Measurements from ENCODE around the gene GSTM3. TPM values are rescaled to one million over a fixed set of nuclear protein-coding genes. Genes with fewer than 3 reads are reported as not detected.
"Not testable (repeated sequence)": the region's sequence is repeated elsewhere in the genome, so short reads cannot be mapped to it uniquely, and the experiment has no call there.

GSTM3 gene
- total RNA-seq, 1 experiment from 2014 or later, result 67.9 TPM

GRCh38 chr1:109691759-109692158, 49.1 kb downstream of the GSTM3 start:
- Mint-ChIP-seq H3K36me3 (ENCODE audit: insufficient read depth, unreplicated experiment) (peaks cover 5% of the 10 kb centered on the region), H3K27me3 (ENCODE audit: unreplicated experiment) (no peaks in the 10 kb centered on the region), H3K9me3 (ENCODE audit: low read depth, unreplicated experiment) (no peaks in the 10 kb centered on the region), H3K4me3 (ENCODE audit: low read depth, unreplicated experiment) (no peak overlapping the region), H3K27ac (ENCODE audit: unreplicated experiment) (no peak overlapping the region), H3K4me1 (ENCODE audit: low read depth, unreplicated experiment) (no peaks in the 10 kb centered on the region)
- BruUV-seq (replicated peaks), result no TSS peak
- intact Hi-C loops (cut with micrococcal nuclease; ENCODE audit: unreplicated experiment), result no loop called here
- TF ChIP-seq CTCF (IDR thresholded peaks at IDR 0.05; ENCODE audit: unreplicated experiment), result no peak
- CTCF ChIA-PET, result no interaction called here
- no peak for DNase-seq

- peaks cover 5% of the 10 kb centered on the region for H3K36me3 Mint-ChIP-seq (ENCODE audit: insufficient read depth, unreplicated experiment)
- TF ChIP-seq CTCF (IDR thresholded peaks at IDR 0.05; ENCODE audit: unreplicated experiment), result no peak
- no peak overlapping the region for H3K4me3 Mint-ChIP-seq (ENCODE audit: low read depth, unreplicated experiment)
- DNase-seq, result no peak
- intact Hi-C loops (cut with micrococcal nuclease; ENCODE audit: unreplicated experiment), result no loop called here
- no TSS peak for BruUV-seq (replicated peaks)
- no peaks in the 10 kb centered on the region for H3K27me3 Mint-ChIP-seq (ENCODE audit: unreplicated experiment)
- no peaks in the 10 kb centered on the region for H3K9me3 Mint-ChIP-seq (ENCODE audit: low read depth, unreplicated experiment)
- CTCF ChIA-PET, result no interaction called here
- H3K27ac Mint-ChIP-seq (ENCODE audit: unreplicated experiment), result no peak overlapping the region
- H3K4me1 Mint-ChIP-seq (ENCODE audit: low read depth, unreplicated experiment), result peaks cover 5% of the 10 kb centered on the region
Measured at GRCh38 chr1:109689844-109690405, 50.9 kb downstream of the GSTM3 start.

- peaks cover 5% of the 10 kb centered on the region for H3K36me3 Mint-ChIP-seq (ENCODE audit: insufficient read depth, unreplicated experiment)
- CTCF ChIA-PET, result interaction anchor here (0.7 kb wide), 1 partner anchor 48 kb away, joined by 4 read pairs; no protein-coding TSS in a partner anchor
- TF ChIP-seq CTCF (IDR thresholded peaks at IDR 0.05; ENCODE audit: unreplicated experiment), result no peak
- H3K27me3 Mint-ChIP-seq (ENCODE audit: unreplicated experiment), result no peaks in the 10 kb centered on the region
- H3K4me3 Mint-ChIP-seq (ENCODE audit: low read depth, unreplicated experiment), result peak within 1 kb of the TSS; percentile 66
- intact Hi-C loops (cut with micrococcal nuclease; ENCODE audit: unreplicated experiment), result no loop called here
- no peak within 1 kb of the TSS for H3K27ac Mint-ChIP-seq (ENCODE audit: unreplicated experiment)
- no TSS peak for BruUV-seq (replicated peaks)
- H3K9me3 Mint-ChIP-seq (ENCODE audit: low read depth, unreplicated experiment), result no peaks in the 10 kb centered on the region
- H3K4me1 Mint-ChIP-seq (ENCODE audit: low read depth, unreplicated experiment), result peaks cover 10% of the 10 kb centered on the region
- DNase-seq, result peak; percentile 69
Measured at GRCh38 chr1:109687641-109688499, 53.0 kb downstream of the GSTM3 start, which contains the start of gene GSTM1. Gene GSTM1, plus strand, starts transcription at chr1:109687817. Its CDS starts 57 bp downstream, at chr1:109687874.

GRCh38 chr1:109687109-109687508, 53.7 kb downstream of the GSTM3 start:
- H3K9me3 Mint-ChIP-seq (ENCODE audit: low read depth, unreplicated experiment); H3K27me3 Mint-ChIP-seq (ENCODE audit: unreplicated experiment); intact Hi-C loops (cut with micrococcal nuclease; ENCODE audit: unreplicated experiment); H3K36me3 Mint-ChIP-seq (ENCODE audit: insufficient read depth, unreplicated experiment); H3K4me1 Mint-ChIP-seq (ENCODE audit: low read depth, unreplicated experiment); DNase-seq; BruUV-seq (replicated peaks); H3K27ac Mint-ChIP-seq (ENCODE audit: unreplicated experiment); CTCF ChIA-PET: not testable (repeated sequence)
- peak overlapping the region; percentile 66 for H3K4me3 Mint-ChIP-seq (ENCODE audit: low read depth, unreplicated experiment)

- DNase-seq; BruUV-seq (replicated peaks); H3K4me3 Mint-ChIP-seq (ENCODE audit: low read depth, unreplicated experiment); H3K27me3 Mint-ChIP-seq (ENCODE audit: unreplicated experiment); intact Hi-C loops (cut with micrococcal nuclease; ENCODE audit: unreplicated experiment); H3K4me1 Mint-ChIP-seq (ENCODE audit: low read depth, unreplicated experiment); H3K9me3 Mint-ChIP-seq (ENCODE audit: low read depth, unreplicated experiment); H3K36me3 Mint-ChIP-seq (ENCODE audit: insufficient read depth, unreplicated experiment); H3K27ac Mint-ChIP-seq (ENCODE audit: unreplicated experiment): not testable (repeated sequence)
- CTCF ChIA-PET, result interaction anchor here (0.7 kb wide), 2 partner anchors 46 kb away, joined by 3 to 4 read pairs; no protein-coding TSS in a partner anchor
Measured at GRCh38 chr1:109685890-109686289, 54.9 kb downstream of the GSTM3 start.

GRCh38 chr1:109685399-109685798, 55.4 kb downstream of the GSTM3 start:
- peak; percentile 51 for DNase-seq
- H3K4me3 Mint-ChIP-seq (ENCODE audit: low read depth, unreplicated experiment); H3K9me3 Mint-ChIP-seq (ENCODE audit: low read depth, unreplicated experiment); BruUV-seq (replicated peaks); intact Hi-C loops (cut with micrococcal nuclease; ENCODE audit: unreplicated experiment); H3K27me3 Mint-ChIP-seq (ENCODE audit: unreplicated experiment); H3K4me1 Mint-ChIP-seq (ENCODE audit: low read depth, unreplicated experiment); H3K27ac Mint-ChIP-seq (ENCODE audit: unreplicated experiment); H3K36me3 Mint-ChIP-seq (ENCODE audit: insufficient read depth, unreplicated experiment): not testable (repeated sequence)
- CTCF ChIA-PET, result interaction anchor here (0.7 kb wide), 3 partner anchors 45 to 361 kb away, joined by 3 to 4 read pairs (median 3); no protein-coding TSS in a partner anchor

GRCh38 chr1:109684777-109685176, 56.1 kb downstream of the GSTM3 start:
- not testable (repeated sequence) for BruUV-seq (replicated peaks); H3K36me3 Mint-ChIP-seq (ENCODE audit: insufficient read depth, unreplicated experiment)

More at GRCh38 chr1:109684777-109685176, 56.1 kb downstream of the GSTM3 start:
- intact Hi-C loops (cut with micrococcal nuclease; ENCODE audit: unreplicated experiment); H3K4me1 Mint-ChIP-seq (ENCODE audit: low read depth, unreplicated experiment); H3K4me3 Mint-ChIP-seq (ENCODE audit: low read depth, unreplicated experiment); CTCF ChIA-PET; DNase-seq; H3K9me3 Mint-ChIP-seq (ENCODE audit: low read depth, unreplicated experiment); H3K27me3 Mint-ChIP-seq (ENCODE audit: unreplicated experiment): not testable (repeated sequence)
- H3K27ac Mint-ChIP-seq (ENCODE audit: unreplicated experiment), result peak overlapping the region; percentile 8

Data from Calu3 (cell line).